HEK293 (cell line): Measurements from ENCODE around the gene AKT3.

Source experiments
- CTCF ChIP-seq: fragments of 450-650 bp; formaldehyde crosslinking; IDR thresholded peaks from 2 replicates; pipeline ENCODE4 v1.5.1; 2016; ENCODE audit warnings: missing biosample characterization, missing genetic modification characterization
- ZNF580 ChIP-seq: fragments of 450-650 bp; formaldehyde crosslinking; IDR thresholded peaks from 2 replicates; pipeline ENCODE4 v1.5.1; 2016; ENCODE audit warnings: missing biosample characterization, missing genetic modification characterization

GRCh38 chr1:243575070-243575469 is 275.0 kb downstream of the AKT3 start:
- TF ChIP-seq CTCF (tag by site-specific recombination) (no peak), ZNF580 (tag by site-specific recombination) (no peak)
